ENCODE measurements around the gene GYPE.
"Not testable (repeated sequence)": the region's sequence is repeated elsewhere in the genome, so short reads cannot be mapped to it uniquely, and the experiment has no call there.

Gene GYPE

GRCh38 chr4:143858456-143858855 is 46.9 kb downstream of the GYPE start:
- CTCF ChIA-PET = no interaction called here
- TF ChIP-seq FOXA1 (IDR thresholded peaks at IDR 0.05) (no peak), PKNOX1 (IDR thresholded peaks at IDR 0.05) (no peak), ARNT (IDR thresholded peaks at IDR 0.05) (no peak), SP1 (IDR thresholded peaks at IDR 0.05) (no peak), SUZ12 (IDR thresholded peaks at IDR 0.05) (no peak), FOXM1 (IDR thresholded peaks at IDR 0.05; ENCODE audit: borderline replicate concordance) (no peak), BHLHE40 (IDR thresholded peaks at IDR 0.05; ENCODE audit: borderline replicate concordance) (no peak), TARDBP (IDR thresholded peaks at IDR 0.05) (no peak), ELF4 (IDR thresholded peaks at IDR 0.05) (no peak), HDGF (IDR thresholded peaks at IDR 0.05; ENCODE audit: borderline replicate concordance) (no peak), FOXK2 (IDR thresholded peaks at IDR 0.05) (no peak), LEF1 (IDR thresholded peaks at IDR 0.05; ENCODE audit: borderline replicate concordance) (no peak), ZNF384 (IDR thresholded peaks at IDR 0.05) (no peak), L3MBTL2 (conservative IDR thresholded peaks at IDR 0.05) (no peak), NFRKB (IDR thresholded peaks at IDR 0.05) (no peak), CTBP1 (IDR thresholded peaks at IDR 0.05; ENCODE audit: borderline replicate concordance) (no peak)
- POLR2A ChIA-PET = no interaction called here
- no peak for DNase-seq (ENCODE audit: extremely low spot score)

- DNase-seq (ENCODE audit: extremely low spot score); CTCF ChIA-PET; POLR2A ChIA-PET: not testable (repeated sequence)
- peak; percentile 68 for TF ChIP-seq PKNOX1 (IDR thresholded peaks at IDR 0.05)
Observed at GRCh38 chr4:143857391-143858336, 47.7 kb downstream of the GYPE start.

- DNase-seq (ENCODE audit: extremely low spot score); CTCF ChIA-PET; POLR2A ChIA-PET: not testable (repeated sequence)
Observed at GRCh38 chr4:143856017-143856557, 49.3 kb downstream of the GYPE start.

- POLR2A ChIA-PET; DNase-seq (ENCODE audit: extremely low spot score); CTCF ChIA-PET: not testable (repeated sequence)
Observed at GRCh38 chr4:143854645-143855044, 50.7 kb downstream of the GYPE start.

- CTCF ChIA-PET; POLR2A ChIA-PET; DNase-seq (ENCODE audit: extremely low spot score): not testable (repeated sequence)
Observed at GRCh38 chr4:143849296-143849695, 56.1 kb downstream of the GYPE start.

- CTCF ChIA-PET; POLR2A ChIA-PET; DNase-seq (ENCODE audit: extremely low spot score): not testable (repeated sequence)
Observed at GRCh38 chr4:143843506-143843832, 61.9 kb downstream of the GYPE start.

- DNase-seq (ENCODE audit: extremely low spot score); CTCF ChIA-PET; POLR2A ChIA-PET: not testable (repeated sequence)
Observed at GRCh38 chr4:143842624-143843505, 62.5 kb downstream of the GYPE start.

- DNase-seq (ENCODE audit: extremely low spot score); POLR2A ChIA-PET; CTCF ChIA-PET: not testable (repeated sequence)
Observed at GRCh38 chr4:143839413-143839812, 65.9 kb downstream of the GYPE start.

- DNase-seq (ENCODE audit: extremely low spot score); CTCF ChIA-PET; POLR2A ChIA-PET: not testable (repeated sequence)
Observed at GRCh38 chr4:143834196-143834595, 71.2 kb downstream of the GYPE start.

- CTCF ChIA-PET = not testable (repeated sequence)
Observed at GRCh38 chr4:143833676-143834075, 71.7 kb downstream of the GYPE start.

GRCh38 chr4:143830576-143830975 is 74.8 kb downstream of the GYPE start:
- DNase-seq (ENCODE audit: extremely low spot score); CTCF ChIA-PET; POLR2A ChIA-PET: not testable (repeated sequence)

More at GRCh38 chr4:143833676-143834075, 71.7 kb downstream of the GYPE start:
- POLR2A ChIA-PET; DNase-seq (ENCODE audit: extremely low spot score): not testable (repeated sequence)

- POLR2A ChIA-PET; DNase-seq (ENCODE audit: extremely low spot score); CTCF ChIA-PET: not testable (repeated sequence)
Observed at GRCh38 chr4:143829239-143829620, 76.1 kb downstream of the GYPE start.
